Activated CD8-positive, alpha-beta T cell treated with anti-CD3 and anti-CD28 coated beads for 36 hours (primary cell): ENCODE results near the gene CFAP54. TPM values are rescaled to one million over a fixed set of nuclear protein-coding genes. Genes with fewer than 3 reads are reported as not detected.

Experiments
- ATAC-seq: fragments of 200-7000 bp; cut with Tn5 transposase; one replicate; pipeline ENCODE4 v1.10.0; 2021; ENCODE audit warnings: mild to moderate bottlenecking, moderate library complexity
- CTCF ChIA-PET: fragments of 350-600 bp; sonication (Branson Sonifier 250); formaldehyde crosslinking; loops from one replicate; lab custom pipeline; 2021; ENCODE audit warnings: antibody characterized with exemption; lab: Charles Lee
- POLR2A ChIA-PET: fragments of 350-600 bp; sonication (Branson Sonifier 250); formaldehyde crosslinking; loops from one replicate; lab custom pipeline; 2021; ENCODE audit warnings: antibody characterized with exemption; lab: Charles Lee
- DNase-seq: peaks from one replicate; pipeline ENCODE4 v3.0.0-alpha.2; 2020
- H3K27ac Mint-ChIP-seq: one replicate; pipeline ENCODE4 v1.8.0; 2021; ENCODE audit warnings: mild to moderate bottlenecking, mixed read lengths
- H3K27me3 Mint-ChIP-seq: one replicate; pipeline ENCODE4 v1.8.0; 2021; ENCODE audit warnings: mixed read lengths
- H3K36me3 Mint-ChIP-seq: one replicate; pipeline ENCODE4 v1.8.0; 2021; ENCODE audit warnings: low read depth, mixed read lengths
- H3K4me1 Mint-ChIP-seq: one replicate; pipeline ENCODE4 v1.8.0; 2021; ENCODE audit warnings: low read depth, mixed read lengths
- H3K4me3 Mint-ChIP-seq: one replicate; pipeline ENCODE4 v1.8.0; 2021; ENCODE audit warnings: mild to moderate bottlenecking, moderate library complexity, mixed read lengths
- H3K9me3 Mint-ChIP-seq: one replicate; pipeline ENCODE4 v1.8.0; 2021; ENCODE audit warnings: mixed read lengths
- intact Hi-C: fragments of 100-400 bp; cut with micrococcal nuclease; formaldehyde crosslinking; loops from one replicate; pipeline ENCODE4 v1.10.0; 2022
- total RNA-seq, 2 experiments: library from RNA; stranded (reverse); gene quantifications; one replicate each; pipeline ENCODE4 v1.2.3, GENCODE V29; 2021
- TF ChIP-seq, protein P1 (sequence below): fragments of 200-600 bp; IDR thresholded peaks from one replicate; pipeline ENCODE4 v1.8.0; 2022; ENCODE audit warnings: antibody characterized with exemption, mild to moderate bottlenecking

The CFAP54 gene
- total RNA-seq, 2 experiments from 2014 or later, result 0.38 to 0.45 TPM

- CTCF ChIA-PET, result interaction anchor here (3.9 kb wide), 1 partner anchor 33 kb away, joined by 12 read pairs; the partner anchor contains the start of gene CFAP54
Measured at GRCh38 chr12:96522690-96523089, 33.3 kb downstream of the CFAP54 start.

DNA sequence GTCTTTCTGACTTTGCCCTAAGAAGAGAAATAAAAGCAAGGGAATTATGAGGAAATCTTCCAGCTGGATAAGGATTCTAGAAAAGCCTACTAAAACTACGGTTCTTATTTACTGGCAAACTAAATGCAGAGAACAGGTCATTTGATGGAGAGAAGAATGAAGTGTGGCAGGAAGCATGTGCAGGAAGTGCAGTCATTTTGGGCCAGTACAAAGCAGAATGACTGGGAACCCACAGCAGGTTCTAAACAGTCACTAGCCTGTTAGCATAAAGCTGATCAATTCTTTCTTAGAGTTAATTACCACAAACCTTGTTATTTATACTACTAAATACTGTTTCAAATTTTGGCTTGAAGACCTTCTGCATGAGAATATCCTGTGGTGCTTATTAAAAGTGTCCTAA lies 36.7 kb downstream of the CFAP54 start:
- DNase-seq, result no peak
- no peaks in the 10 kb centered on the region for H3K9me3 Mint-ChIP-seq
- ChIA-PET CTCF (interaction anchor here (0.7 to 3.8 kb wide), 4 partner anchors 9 to 151 kb away, joined by 3 to 14 read pairs (median 4); no protein-coding TSS in a partner anchor), POLR2A (no interaction called here)
- no peaks in the 10 kb centered on the region for H3K27me3 Mint-ChIP-seq
- intact Hi-C loops, result no loop called here
- peak; percentile 47 for ATAC-seq
- TF ChIP-seq, protein P1, sequence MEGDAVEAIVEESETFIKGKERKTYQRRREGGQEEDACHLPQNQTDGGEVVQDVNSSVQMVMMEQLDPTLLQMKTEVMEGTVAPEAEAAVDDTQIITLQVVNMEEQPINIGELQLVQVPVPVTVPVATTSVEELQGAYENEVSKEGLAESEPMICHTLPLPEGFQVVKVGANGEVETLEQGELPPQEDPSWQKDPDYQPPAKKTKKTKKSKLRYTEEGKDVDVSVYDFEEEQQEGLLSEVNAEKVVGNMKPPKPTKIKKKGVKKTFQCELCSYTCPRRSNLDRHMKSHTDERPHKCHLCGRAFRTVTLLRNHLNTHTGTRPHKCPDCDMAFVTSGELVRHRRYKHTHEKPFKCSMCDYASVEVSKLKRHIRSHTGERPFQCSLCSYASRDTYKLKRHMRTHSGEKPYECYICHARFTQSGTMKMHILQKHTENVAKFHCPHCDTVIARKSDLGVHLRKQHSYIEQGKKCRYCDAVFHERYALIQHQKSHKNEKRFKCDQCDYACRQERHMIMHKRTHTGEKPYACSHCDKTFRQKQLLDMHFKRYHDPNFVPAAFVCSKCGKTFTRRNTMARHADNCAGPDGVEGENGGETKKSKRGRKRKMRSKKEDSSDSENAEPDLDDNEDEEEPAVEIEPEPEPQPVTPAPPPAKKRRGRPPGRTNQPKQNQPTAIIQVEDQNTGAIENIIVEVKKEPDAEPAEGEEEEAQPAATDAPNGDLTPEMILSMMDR, result no peak
- H3K4me3 Mint-ChIP-seq, result no peak overlapping the region
- H3K27ac Mint-ChIP-seq, result no peak overlapping the region
- H3K4me1 Mint-ChIP-seq, result peaks cover 2% of the 10 kb centered on the region
- no peaks in the 10 kb centered on the region for H3K36me3 Mint-ChIP-seq

More at GRCh38 chr12:96522690-96523089, 33.3 kb downstream of the CFAP54 start:
- Mint-ChIP-seq H3K27ac (no peak overlapping the region), H3K36me3 (no peaks in the 10 kb centered on the region), H3K27me3 (no peaks in the 10 kb centered on the region), H3K4me1 (peaks cover 4% of the 10 kb centered on the region), H3K4me3 (no peak overlapping the region), H3K9me3 (no peaks in the 10 kb centered on the region)
- ATAC-seq (no peak), DNase-seq (no peak)
- TF ChIP-seq, protein P1, result no peak
- intact Hi-C loops, result no loop called here
- POLR2A ChIA-PET, result no interaction called here

DNA sequence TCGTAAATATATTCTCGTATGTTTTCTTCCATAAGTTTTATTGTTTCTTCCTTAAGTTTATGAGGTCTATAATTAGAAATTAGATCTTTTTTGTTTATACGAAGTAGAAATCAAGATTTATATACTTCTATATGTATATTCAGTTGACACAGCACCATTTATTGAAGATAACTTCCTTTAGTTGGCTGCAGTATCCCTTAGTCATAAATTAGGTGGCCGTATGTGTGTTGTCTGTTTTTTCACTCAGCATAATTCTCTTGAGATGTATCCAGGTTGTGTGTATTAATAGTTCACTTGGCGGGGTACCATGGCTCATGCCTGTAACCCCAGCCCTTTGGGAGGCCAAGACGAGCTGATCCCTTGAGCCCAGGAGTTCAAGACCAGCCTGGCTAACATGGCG lies 40.5 kb downstream of the CFAP54 start:
- H3K27me3 Mint-ChIP-seq, result no peaks in the 10 kb centered on the region
- no peak overlapping the region for H3K27ac Mint-ChIP-seq
- no peak overlapping the region for H3K4me3 Mint-ChIP-seq
- H3K9me3 Mint-ChIP-seq, result no peaks in the 10 kb centered on the region
- ATAC-seq (no peak), DNase-seq (no peak)
- TF ChIP-seq, protein P1, result no peak
- POLR2A ChIA-PET, result no interaction called here
- no peaks in the 10 kb centered on the region for H3K36me3 Mint-ChIP-seq
- intact Hi-C loops, result no loop called here
- H3K4me1 Mint-ChIP-seq, result peaks cover 2% of the 10 kb centered on the region
- CTCF ChIA-PET, result no interaction called here

GRCh38 chr12:96534339-96534738 lies 45.0 kb downstream of the CFAP54 start:
- TF ChIP-seq, protein P1, result no peak
- ChIA-PET CTCF (no interaction called here), POLR2A (no interaction called here)
- Mint-ChIP-seq H3K27me3 (no peaks in the 10 kb centered on the region), H3K4me3 (no peak overlapping the region), H3K9me3 (no peaks in the 10 kb centered on the region), H3K36me3 (no peaks in the 10 kb centered on the region), H3K4me1 (no peaks in the 10 kb centered on the region), H3K27ac (no peak overlapping the region)
- DNase-seq, result no peak
- no peak for ATAC-seq
- intact Hi-C loops, result no loop called here

DNA sequence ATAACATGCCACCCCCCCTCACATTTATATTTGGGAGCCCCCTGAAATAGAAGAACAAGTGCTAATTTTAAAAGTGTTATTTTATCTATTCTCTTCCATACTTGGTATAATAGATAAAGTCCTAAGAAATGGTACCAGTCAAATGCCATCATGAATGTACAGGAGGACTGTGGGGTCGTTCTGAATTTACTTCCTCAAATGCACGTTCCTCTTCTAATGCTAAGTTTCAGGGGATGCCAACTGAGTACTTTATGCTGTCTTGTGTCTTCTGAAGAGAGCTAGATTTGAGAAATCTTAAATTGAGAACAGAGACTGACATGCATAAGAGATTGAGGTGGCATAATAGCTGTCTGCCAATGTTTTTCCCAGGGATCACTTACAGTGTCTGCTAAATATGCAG lies 59.0 kb downstream of the CFAP54 start:
- no peak overlapping the region for H3K4me3 Mint-ChIP-seq
- ChIA-PET CTCF (interaction anchor here (1.5 kb wide), 1 partner anchor 9 kb away, joined by 6 read pairs; no protein-coding TSS in a partner anchor), POLR2A (no interaction called here)
- H3K9me3 Mint-ChIP-seq, result peaks cover 1% of the 10 kb centered on the region
- ATAC-seq (no peak), DNase-seq (no peak)
- H3K4me1 Mint-ChIP-seq, result no peaks in the 10 kb centered on the region
- H3K27me3 Mint-ChIP-seq, result peaks cover 7% of the 10 kb centered on the region
- intact Hi-C loops, result no loop called here
- no peaks in the 10 kb centered on the region for H3K36me3 Mint-ChIP-seq
- TF ChIP-seq, protein P1, result no peak
- H3K27ac Mint-ChIP-seq, result no peak overlapping the region
